ENCODE data around the gene BLZF1. TPM values are rescaled to one million over a fixed set of nuclear protein-coding genes. Genes with fewer than 3 reads are reported as not detected.
A peak's percentile ranks its signal among the peaks of the same experiment; 100 is the strongest.

Gene BLZF1
- total and polyA plus RNA-seq, 8 donors = 3.1 to 13.4 (median 7.3) TPM

DNA sequence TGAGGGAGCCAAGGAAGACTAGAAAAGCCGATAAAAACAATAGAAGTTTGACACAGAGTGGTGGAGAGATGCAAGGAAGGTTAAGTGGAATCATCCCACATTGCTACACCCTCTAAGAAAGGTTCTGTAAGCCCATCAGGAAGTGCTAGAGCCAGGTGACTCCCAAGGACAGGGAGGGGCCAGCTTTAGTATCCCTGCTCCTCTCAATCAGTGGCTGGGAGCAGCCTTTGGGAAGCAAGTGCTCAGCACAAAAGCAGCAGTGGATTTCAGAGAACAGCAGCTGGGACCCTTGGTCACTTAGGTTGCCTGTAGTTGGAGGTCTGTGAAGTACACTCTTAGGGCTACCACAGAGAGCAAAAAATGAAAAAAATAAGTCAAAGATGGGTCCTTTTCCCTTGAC is 42.9 kb upstream of the BLZF1 start:
- 94 to 97% methylated on average over 1 of the region's 1 CpG for WGBS, 2 donors
- Histone ChIP-seq H3K4me3 (no peak overlapping the region), H3K36me3 (no peaks in the 10 kb centered on the region), H3K27ac (no peak overlapping the region), H3K9me3 (no peaks in the 10 kb centered on the region), H3K27me3 (no peaks in the 10 kb centered on the region), H3K4me1 (no peaks in the 10 kb centered on the region)
- FAIRE-seq (no peak), DNase-seq (no peak), ATAC-seq (no peak)
- TF ChIP-seq, protein P1, sequence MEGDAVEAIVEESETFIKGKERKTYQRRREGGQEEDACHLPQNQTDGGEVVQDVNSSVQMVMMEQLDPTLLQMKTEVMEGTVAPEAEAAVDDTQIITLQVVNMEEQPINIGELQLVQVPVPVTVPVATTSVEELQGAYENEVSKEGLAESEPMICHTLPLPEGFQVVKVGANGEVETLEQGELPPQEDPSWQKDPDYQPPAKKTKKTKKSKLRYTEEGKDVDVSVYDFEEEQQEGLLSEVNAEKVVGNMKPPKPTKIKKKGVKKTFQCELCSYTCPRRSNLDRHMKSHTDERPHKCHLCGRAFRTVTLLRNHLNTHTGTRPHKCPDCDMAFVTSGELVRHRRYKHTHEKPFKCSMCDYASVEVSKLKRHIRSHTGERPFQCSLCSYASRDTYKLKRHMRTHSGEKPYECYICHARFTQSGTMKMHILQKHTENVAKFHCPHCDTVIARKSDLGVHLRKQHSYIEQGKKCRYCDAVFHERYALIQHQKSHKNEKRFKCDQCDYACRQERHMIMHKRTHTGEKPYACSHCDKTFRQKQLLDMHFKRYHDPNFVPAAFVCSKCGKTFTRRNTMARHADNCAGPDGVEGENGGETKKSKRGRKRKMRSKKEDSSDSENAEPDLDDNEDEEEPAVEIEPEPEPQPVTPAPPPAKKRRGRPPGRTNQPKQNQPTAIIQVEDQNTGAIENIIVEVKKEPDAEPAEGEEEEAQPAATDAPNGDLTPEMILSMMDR (IDR thresholded peaks at IDR 0.05) = no peak
- intact Hi-C loops (cut with DNase I) = no loop called here

DNA sequence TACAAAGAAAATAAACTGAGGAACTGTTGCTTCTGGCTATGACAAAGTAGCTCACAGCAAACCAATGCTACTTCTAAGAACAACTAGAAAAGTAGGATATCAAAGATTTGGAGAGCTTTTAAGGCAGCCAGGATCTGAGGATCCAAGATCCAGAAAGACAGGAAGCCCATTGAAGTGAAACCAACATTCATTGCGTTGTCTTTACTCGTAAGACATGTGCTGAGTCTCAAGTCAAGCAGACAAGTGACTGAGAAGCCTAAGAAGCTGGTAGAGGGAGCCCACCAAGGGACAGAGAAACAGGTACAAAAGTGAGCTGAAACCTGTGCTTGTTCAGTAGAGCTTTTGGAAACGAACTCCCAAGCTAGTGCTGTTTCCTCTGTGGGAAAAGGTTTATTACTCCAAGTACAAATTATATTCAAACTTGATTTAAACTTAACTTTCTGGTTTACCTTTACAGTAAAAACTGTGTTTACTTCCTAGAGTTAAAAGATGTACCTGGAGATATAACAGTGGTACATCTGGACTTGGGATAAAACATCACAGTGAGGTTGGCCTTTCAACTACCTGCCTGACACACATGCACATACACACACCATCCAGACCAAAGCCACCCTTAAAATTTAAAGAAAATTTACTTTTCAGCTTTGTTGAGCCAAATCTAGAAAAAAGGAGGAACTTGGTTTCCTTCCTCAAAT is 41.6 kb upstream of the BLZF1 start:
- intact Hi-C loops (cut with DNase I) = no loop called here
- Histone ChIP-seq H3K4me3 (no peak overlapping the region), H3K9me3 (peaks cover 0 to 5% (median 0%) of the 10 kb centered on the region in 4 donors), H3K27ac (no peak overlapping the region), H3K27me3 (no peaks in the 10 kb centered on the region), H3K36me3 (no peaks in the 10 kb centered on the region), H3K4me1 (no peaks in the 10 kb centered on the region)
- FAIRE-seq (no peak), ATAC-seq (no peak), DNase-seq (no peak)
- WGBS, 2 donors = 86 to 87% methylated on average over 3 of the region's 3 CpGs
- TF ChIP-seq, protein P1 (IDR thresholded peaks at IDR 0.05) = no peak

DNA sequence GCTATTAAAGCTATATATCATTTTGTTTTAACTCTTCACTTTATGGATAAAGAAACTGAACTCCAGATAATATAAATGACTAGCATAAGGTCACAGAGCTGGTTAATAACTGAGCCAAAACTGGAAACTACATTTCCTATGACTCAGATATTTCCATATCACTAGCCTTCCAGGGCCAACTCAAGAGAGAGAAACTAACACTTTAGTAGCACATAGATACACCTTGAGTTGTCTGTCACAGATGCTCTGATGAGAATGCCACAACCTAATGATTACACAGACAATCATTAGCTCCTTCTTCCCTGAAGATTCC is 41.1 kb upstream of the BLZF1 start:
- Histone ChIP-seq H3K36me3 (no peaks in the 10 kb centered on the region), H3K9me3 (peaks cover 0 to 5% (median 0%) of the 10 kb centered on the region in 4 donors), H3K27me3 (no peaks in the 10 kb centered on the region), H3K4me1 (no peaks in the 10 kb centered on the region), H3K27ac (no peak overlapping the region), H3K4me3 (no peak overlapping the region)
- DNase-seq (no peak), FAIRE-seq (no peak), ATAC-seq (peak in 2 of 4 donors; percentile 60 to 61)
- intact Hi-C loops (cut with DNase I) = no loop called here
- TF ChIP-seq, protein P1 (IDR thresholded peaks at IDR 0.05) = no peak

DNA sequence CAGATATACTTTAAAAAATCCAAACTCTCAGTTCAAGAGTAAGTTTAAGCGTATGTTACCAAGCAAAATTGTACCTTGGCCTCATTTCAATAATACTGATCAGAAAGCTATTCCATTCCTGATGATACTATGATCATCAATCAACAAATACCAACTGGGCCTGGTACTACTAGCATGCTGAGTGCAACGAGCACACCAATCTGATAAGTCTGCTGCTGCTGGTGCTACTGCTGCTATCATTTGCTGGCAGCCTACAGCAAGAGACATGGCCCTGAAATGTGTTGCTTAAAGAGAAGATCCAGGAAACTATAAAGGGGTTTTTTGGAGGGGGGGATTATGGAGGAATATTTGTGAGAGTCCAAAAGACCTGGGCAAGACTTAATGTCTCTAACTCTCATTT is 40.1 kb upstream of the BLZF1 start:
- FAIRE-seq = no peak
- peaks cover 0 to 5% (median 0%) of the 10 kb centered on the region in 4 donors for H3K9me3 ChIP-seq

DNA sequence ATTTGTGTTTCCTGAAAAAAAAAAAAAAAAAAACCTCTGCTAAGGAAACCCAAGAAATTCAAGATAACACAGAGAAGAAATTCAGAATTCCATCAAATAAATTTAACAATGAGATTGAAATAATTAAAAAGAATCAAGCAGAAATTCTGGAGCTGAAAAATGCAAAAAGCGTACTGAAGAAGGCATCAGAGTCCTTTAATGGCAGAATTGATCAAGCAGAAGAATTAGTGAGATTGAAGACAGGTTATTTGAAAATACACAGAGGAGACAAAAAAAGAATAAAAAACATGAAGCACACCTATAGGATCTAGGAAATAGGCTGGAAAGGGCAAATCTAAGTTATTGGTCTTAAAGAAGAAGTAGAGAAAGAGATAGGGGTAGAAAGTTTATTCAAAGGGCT is 38.6 kb upstream of the BLZF1 start:
- TF ChIP-seq, protein P1 (IDR thresholded peaks at IDR 0.05) = no peak
- ATAC-seq (no peak), DNase-seq (no peak), FAIRE-seq (no peak)
- intact Hi-C loops (cut with DNase I) = no loop called here
- H3K36me3 ChIP-seq = no peaks in the 10 kb centered on the region
- WGBS, 2 donors = 97% methylated on average over 1 of the region's 1 CpG
- H3K27ac ChIP-seq = no peak overlapping the region
- peaks cover 0 to 5% (median 0%) of the 10 kb centered on the region in 4 donors for H3K9me3 ChIP-seq
- H3K4me3 ChIP-seq = no peak overlapping the region
- no peaks in the 10 kb centered on the region for H3K27me3 ChIP-seq
- H3K4me1 ChIP-seq = no peaks in the 10 kb centered on the region

More for the DNA sequence above, 40.1 kb upstream of the BLZF1 start:
- H3K36me3 ChIP-seq = no peaks in the 10 kb centered on the region
- ATAC-seq = no peak
- H3K4me3 ChIP-seq = no peak overlapping the region
- no peaks in the 10 kb centered on the region for H3K27me3 ChIP-seq
- H3K4me1 ChIP-seq = no peaks in the 10 kb centered on the region
- intact Hi-C loops (cut with DNase I) = no loop called here
- no peak overlapping the region for H3K27ac ChIP-seq
- DNase-seq = no peak
- WGBS, 2 donors = 70 to 76% methylated on average over 2 of the region's 2 CpGs
- TF ChIP-seq, protein P1 (IDR thresholded peaks at IDR 0.05) = no peak
